Effector memory CD8-positive, alpha-beta T cell (primary cell): ENCODE results near the gene CYB561D1.

Experiments
- ATAC-seq: fragments of 150-1000 bp; cut with Tn5 transposase; replicated peaks from 2 replicates; pipeline ENCODE4 v1.10.0; 2021; ENCODE audit warnings: mild to moderate bottlenecking, moderate library complexity
- DNase-seq, 3 experiments: peaks; one replicate each; pipeline ENCODE4 v3.0.0; 2021
- H3K27ac Mint-ChIP-seq, 2 donors: one replicate each; pipeline ENCODE4 v1.8.0; 2022; ENCODE audit warnings: mild to moderate bottlenecking in 2 of 2, mixed read lengths in 2 of 2, moderate library complexity in 2 of 2
- H3K27me3 Mint-ChIP-seq, 2 donors: one replicate each; pipeline ENCODE4 v1.8.0; 2022; ENCODE audit warnings: mixed read lengths in 2 of 2
- H3K36me3 Mint-ChIP-seq: one replicate; pipeline ENCODE4 v1.8.0; 2022; ENCODE audit warnings: mild to moderate bottlenecking, moderate library complexity, mixed read lengths; ENCODE audit not compliant: insufficient read depth
- H3K4me1 Mint-ChIP-seq, 2 donors: one replicate each; pipeline ENCODE4 v1.8.0; 2022; ENCODE audit warnings: low read depth in 2 of 2, mixed read lengths in 2 of 2
- H3K4me3 Mint-ChIP-seq, 2 donors: one replicate each; pipeline ENCODE4 v1.8.0; 2022; ENCODE audit warnings: mild to moderate bottlenecking in 2 of 2, mixed read lengths in 2 of 2, moderate library complexity in 2 of 2
- H3K9me3 Mint-ChIP-seq, 2 donors: one replicate each; pipeline ENCODE4 v1.8.0; 2022; ENCODE audit warnings: mixed read lengths in 2 of 2

CYB561D1 gene

DNA sequence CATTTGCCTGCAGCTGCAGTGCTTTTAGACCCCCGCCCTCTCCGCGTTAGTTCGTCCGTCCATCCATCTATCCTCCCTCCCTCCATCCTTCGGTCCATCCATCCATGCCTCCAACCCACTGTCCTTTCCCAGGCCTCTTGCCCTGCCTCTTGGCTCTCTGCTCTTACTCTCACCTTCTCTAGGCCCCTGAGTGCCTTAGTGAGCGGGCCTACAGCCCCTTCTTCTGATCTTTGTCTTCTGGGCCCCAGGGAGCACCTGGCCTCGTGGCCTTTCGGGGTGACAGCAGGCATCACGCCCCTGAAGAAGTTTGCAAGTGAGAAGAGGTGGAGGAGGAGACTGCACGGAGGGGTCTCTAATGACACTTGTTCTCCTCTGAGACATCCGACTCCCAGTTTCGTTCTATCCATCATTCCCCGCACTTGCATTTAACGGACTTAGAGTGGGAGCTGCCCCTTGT, 9.3 kb upstream of the CYB561D1 start:
- Mint-ChIP-seq H3K4me3 (peak overlapping the region; percentile 93 to 98), H3K27ac (peak overlapping the region; percentile 90 to 92), H3K36me3 (peaks cover 22% of the 10 kb centered on the region), H3K9me3 (no peaks in the 10 kb centered on the region), H3K4me1 (peaks cover 17 to 27% of the 10 kb centered on the region in 2 donors), H3K27me3 (peaks cover 2 to 15% of the 10 kb centered on the region in 2 donors)
- DNase-seq (no peak), ATAC-seq (no peak)

- Mint-ChIP-seq H3K4me1 (peaks cover 17 to 27% of the 10 kb centered on the region in 2 donors), H3K27me3 (peaks cover 0 to 10% of the 10 kb centered on the region in 2 donors), H3K36me3 (peaks cover 24% of the 10 kb centered on the region), H3K9me3 (no peaks in the 10 kb centered on the region), H3K27ac (peak overlapping the region; percentile 90 to 92), H3K4me3 (peak overlapping the region; percentile 93 to 98)
- DNase-seq, result no peak
- ATAC-seq, result no peak
Measured at GRCh38 chr1:109485001-109485400, 8.9 kb upstream of the CYB561D1 start.

DNA sequence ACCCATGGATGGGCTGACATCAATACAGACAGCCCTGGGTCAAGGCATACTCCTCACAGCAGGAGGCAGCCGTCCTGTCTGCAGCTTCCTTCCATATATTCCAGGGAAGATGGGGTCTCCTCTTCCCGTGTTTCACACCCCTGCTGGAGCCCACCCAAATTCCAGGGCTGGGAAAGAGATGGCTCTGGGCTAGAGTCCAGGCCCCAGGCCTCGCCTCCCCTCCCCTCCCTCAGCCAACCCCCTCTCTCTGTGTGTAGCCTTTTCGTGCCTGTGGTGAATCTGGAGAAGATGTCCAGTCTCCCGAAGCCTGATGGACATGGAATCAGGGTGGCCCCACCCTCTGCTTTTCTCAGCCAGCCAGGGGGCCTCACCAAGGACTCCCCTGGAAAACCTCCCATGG, 6.6 kb upstream of the CYB561D1 start:
- no peaks in the 10 kb centered on the region for H3K9me3 Mint-ChIP-seq
- ATAC-seq (no peak), DNase-seq (no peak)
- peaks cover 26% of the 10 kb centered on the region in 2 donors for H3K4me1 Mint-ChIP-seq
- no peaks in the 10 kb centered on the region for H3K27me3 Mint-ChIP-seq
- peaks cover 30% of the 10 kb centered on the region for H3K36me3 Mint-ChIP-seq
- no peak overlapping the region for H3K27ac Mint-ChIP-seq
- H3K4me3 Mint-ChIP-seq, result no peak overlapping the region

GRCh38 chr1:109488201-109488600, 5.7 kb upstream of the CYB561D1 start:
- H3K36me3 Mint-ChIP-seq, result peaks cover 27% of the 10 kb centered on the region
- H3K4me1 Mint-ChIP-seq, result peaks cover 18 to 22% of the 10 kb centered on the region in 2 donors
- no peak overlapping the region for H3K4me3 Mint-ChIP-seq
- no peak overlapping the region for H3K27ac Mint-ChIP-seq
- H3K27me3 Mint-ChIP-seq, result no peaks in the 10 kb centered on the region
- no peaks in the 10 kb centered on the region for H3K9me3 Mint-ChIP-seq
- DNase-seq (no peak), ATAC-seq (no peak)

DNA sequence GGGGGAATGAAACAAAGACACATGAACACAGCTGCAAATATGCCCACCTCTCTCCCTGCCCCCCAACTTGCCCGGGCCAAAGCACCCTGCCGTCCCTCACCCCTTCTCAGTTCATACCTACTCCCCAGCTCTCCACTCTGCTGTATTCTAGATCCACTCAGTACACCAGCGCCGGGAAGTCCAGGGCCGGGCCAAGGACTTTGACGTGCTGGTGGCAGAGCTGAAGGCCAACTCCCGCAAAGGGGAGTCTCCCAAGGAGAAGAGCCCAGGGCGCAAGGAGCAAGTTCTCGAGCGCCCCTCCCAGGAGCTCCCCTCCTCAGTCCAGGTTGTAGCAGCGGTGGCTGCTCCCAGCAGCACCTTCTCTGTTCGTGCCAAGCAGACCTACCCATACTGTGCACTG, 5.2 kb upstream of the CYB561D1 start:
- H3K27me3 Mint-ChIP-seq, result no peaks in the 10 kb centered on the region
- H3K36me3 Mint-ChIP-seq, result peaks cover 27% of the 10 kb centered on the region
- peaks cover 15 to 19% of the 10 kb centered on the region in 2 donors for H3K4me1 Mint-ChIP-seq
- DNase-seq, result no peak
- H3K4me3 Mint-ChIP-seq, result no peak overlapping the region
- H3K27ac Mint-ChIP-seq, result no peak overlapping the region
- H3K9me3 Mint-ChIP-seq, result no peaks in the 10 kb centered on the region
- ATAC-seq, result no peak

- Mint-ChIP-seq H3K4me3 (no peak overlapping the region), H3K9me3 (no peaks in the 10 kb centered on the region), H3K4me1 (peaks cover 10 to 20% of the 10 kb centered on the region in 2 donors), H3K27ac (no peak overlapping the region), H3K27me3 (no peaks in the 10 kb centered on the region), H3K36me3 (peaks cover 27% of the 10 kb centered on the region)
- ATAC-seq (peak; percentile 38), DNase-seq (peak; percentile 74 to 80 (median 75))
Measured at GRCh38 chr1:109490029-109490933, 3.6 kb upstream of the CYB561D1 start.

DNA sequence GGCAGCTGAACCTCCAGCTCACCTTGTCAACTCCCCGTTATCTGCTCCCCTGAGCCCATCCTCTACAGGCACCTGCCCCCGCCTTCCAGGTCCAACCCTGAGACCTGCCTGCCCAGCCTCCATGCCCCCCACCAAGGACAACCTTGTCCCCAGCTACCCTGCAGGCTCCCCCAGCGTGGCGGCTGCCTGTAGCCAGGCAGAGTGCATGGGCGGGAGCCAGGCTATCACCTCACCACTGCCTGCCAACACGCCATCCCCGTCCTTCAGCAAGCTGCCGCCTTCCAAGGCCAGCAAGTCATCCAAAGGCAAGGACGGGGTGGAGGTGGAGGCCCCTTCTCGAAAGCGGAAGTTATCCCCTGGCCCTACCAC, 3.0 kb upstream of the CYB561D1 start:
- peaks cover 11 to 24% of the 10 kb centered on the region in 2 donors for H3K4me1 Mint-ChIP-seq
- H3K4me3 Mint-ChIP-seq, result no peak overlapping the region
- H3K27me3 Mint-ChIP-seq, result no peaks in the 10 kb centered on the region
- no peak for ATAC-seq
- peaks cover 27% of the 10 kb centered on the region for H3K36me3 Mint-ChIP-seq
- no peak for DNase-seq
- no peak overlapping the region for H3K27ac Mint-ChIP-seq
- no peaks in the 10 kb centered on the region for H3K9me3 Mint-ChIP-seq

DNA sequence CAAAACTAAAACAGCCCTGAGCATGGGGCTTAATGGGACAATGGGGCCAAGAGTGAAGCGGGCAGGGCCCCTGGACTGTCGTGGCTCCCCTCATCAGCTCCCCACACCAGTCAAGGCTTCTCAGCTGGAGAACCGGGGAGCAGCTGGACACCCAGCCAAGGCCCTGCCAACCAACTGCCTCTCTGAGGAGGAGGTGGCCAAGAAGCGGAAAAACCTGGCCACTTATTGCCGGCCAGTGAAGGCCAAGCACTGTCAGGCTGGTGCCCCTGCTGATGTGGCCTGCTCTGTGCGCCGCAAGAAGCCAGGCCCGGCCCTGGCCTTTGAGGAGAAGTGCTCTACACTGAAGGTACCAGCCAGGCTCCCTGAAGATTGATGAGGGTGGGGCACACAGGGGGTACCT, 2.5 kb upstream of the CYB561D1 start:
- Mint-ChIP-seq H3K27ac (no peak overlapping the region), H3K4me3 (no peak overlapping the region), H3K4me1 (peaks cover 15 to 29% of the 10 kb centered on the region in 2 donors), H3K36me3 (peaks cover 30% of the 10 kb centered on the region), H3K27me3 (no peaks in the 10 kb centered on the region), H3K9me3 (no peaks in the 10 kb centered on the region)
- ATAC-seq (no peak), DNase-seq (no peak)

GRCh38 chr1:109492779-109493178, 1.1 kb upstream of the CYB561D1 start:
- DNase-seq (no peak), ATAC-seq (no peak)
- Mint-ChIP-seq H3K4me3 (peak overlapping the region in 1 of 2 donors; percentile 40), H3K36me3 (peaks cover 32% of the 10 kb centered on the region), H3K4me1 (peaks cover 25 to 32% of the 10 kb centered on the region in 2 donors), H3K27me3 (no peaks in the 10 kb centered on the region), H3K27ac (no peak overlapping the region), H3K9me3 (no peaks in the 10 kb centered on the region)

DNA sequence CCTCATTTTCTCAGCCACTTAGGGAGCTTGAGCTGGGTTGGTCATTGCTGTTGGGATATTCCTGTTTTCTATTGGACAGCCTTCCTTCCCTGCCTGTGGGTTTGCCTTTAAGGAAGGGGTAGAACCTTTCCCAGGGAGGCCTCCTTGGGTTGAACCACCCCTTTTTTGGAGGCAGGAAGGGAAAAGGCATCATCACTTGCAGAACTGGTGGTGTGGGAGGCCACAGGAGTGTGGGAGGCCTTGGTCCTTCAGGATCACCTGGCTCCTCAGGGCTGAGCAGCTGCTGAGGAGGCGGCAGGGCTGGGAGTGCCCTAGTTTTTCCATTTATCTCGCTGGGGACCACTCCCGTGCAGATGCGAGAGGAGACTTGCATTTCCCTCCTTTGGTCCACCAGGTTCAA, 667 bp upstream of the CYB561D1 start:
- ATAC-seq (no peak), DNase-seq (no peak)
- Mint-ChIP-seq H3K36me3 (peaks cover 27% of the 10 kb centered on the region), H3K27ac (peak overlapping the region in 1 of 2 donors; percentile 81), H3K4me3 (peak overlapping the region; percentile 40 to 95), H3K9me3 (no peaks in the 10 kb centered on the region), H3K27me3 (no peaks in the 10 kb centered on the region), H3K4me1 (peaks cover 25 to 36% of the 10 kb centered on the region in 2 donors)

- Mint-ChIP-seq H3K4me3 (peak overlapping the region; percentile 68 to 95), H3K9me3 (no peaks in the 10 kb centered on the region), H3K27me3 (no peaks in the 10 kb centered on the region), H3K4me1 (peaks cover 40 to 52% of the 10 kb centered on the region in 2 donors), H3K36me3 (peaks cover 29% of the 10 kb centered on the region), H3K27ac (peak overlapping the region in 1 of 2 donors; percentile 86)
- ATAC-seq, result no peak
- no peak for DNase-seq
Measured at GRCh38 chr1:109495738-109496137, 1.8 kb downstream of the CYB561D1 start.

- H3K4me3 Mint-ChIP-seq, result peak overlapping the region in 1 of 2 donors; percentile 27
- peaks cover 23% of the 10 kb centered on the region for H3K36me3 Mint-ChIP-seq
- peak overlapping the region in 1 of 2 donors; percentile 69 for H3K27ac Mint-ChIP-seq
- H3K4me1 Mint-ChIP-seq, result peaks cover 56 to 65% of the 10 kb centered on the region in 2 donors
- ATAC-seq, result no peak
- H3K27me3 Mint-ChIP-seq, result no peaks in the 10 kb centered on the region
- no peak for DNase-seq
- H3K9me3 Mint-ChIP-seq, result no peaks in the 10 kb centered on the region
Measured at GRCh38 chr1:109497449-109498160, 3.7 kb downstream of the CYB561D1 start.

- ATAC-seq, result no peak
- H3K36me3 Mint-ChIP-seq, result peaks cover 23% of the 10 kb centered on the region
- H3K4me3 Mint-ChIP-seq, result no peak overlapping the region
- H3K4me1 Mint-ChIP-seq, result peaks cover 62 to 70% of the 10 kb centered on the region in 2 donors
- H3K27ac Mint-ChIP-seq, result peak overlapping the region in 1 of 2 donors; percentile 80
- H3K27me3 Mint-ChIP-seq, result no peaks in the 10 kb centered on the region
- DNase-seq, result no peak
- no peaks in the 10 kb centered on the region for H3K9me3 Mint-ChIP-seq
Measured at GRCh38 chr1:109498161-109498801, 4.4 kb downstream of the CYB561D1 start.
